T-cell (primary cell): ENCODE measurements around the gene GCN1. TPM values are rescaled to one million over a fixed set of nuclear protein-coding genes. Genes with fewer than 3 reads are reported as not detected.

Source experiments
- ATAC-seq, 4 experiments: fragments of 200-7000 bp in 3 of 4; fragments of 150-1000 bp in 1 of 4; cut with Tn5 transposase; replicated peaks in 1 of 4; 1 replicate in 3 of 4; 2 replicates in 1 of 4; pipeline ENCODE4 v1.10.0; 2021; ENCODE audit warnings: moderate library complexity in 3 of 4, mild to moderate bottlenecking in 2 of 4, moderate number of reproducible peaks in 1 of 4
- CTCF ChIA-PET, 2 donors: fragments of 300-600 bp; sonication (Branson Sonifier 250); formaldehyde crosslinking; loops; one replicate each; lab custom pipeline; 2022; ENCODE audit warnings: antibody characterized with exemption in 2 of 2; lab: Charles Lee
- POLR2A ChIA-PET, 2 donors: fragments of 300-600 bp; sonication (Branson Sonifier 250); formaldehyde crosslinking; loops; one replicate each; lab custom pipeline; 2022; ENCODE audit warnings: antibody characterized with exemption in 2 of 2; lab: Charles Lee
- DNase-seq, 35 experiments: peaks; one replicate each; pipeline versions ENCODE4 v3.0.0 to v3.0.0-alpha.2; 2013 to 2023
- H3K27ac ChIP-seq: one replicate; pipeline ENCODE4 v1.5.1; 2013; ENCODE audit warnings: low read length
- H3K27me3 ChIP-seq, 2 experiments: replicated peaks in 1 of 2; 1 replicate in 1 of 2; 2 replicates in 1 of 2; pipeline versions ENCODE4 v1.6.1 to v1.7.0; 2013; ENCODE audit warnings: low read length in 1 of 2, mixed read lengths in 1 of 2; ENCODE audit not compliant: control insufficient read depth in 2 of 2, insufficient read depth in 2 of 2; ENCODE audit errors: extremely low read depth in 1 of 2
- H3K36me3 ChIP-seq, 2 donors: 1 replicate in 1 of 2; 2 replicates in 1 of 2; pipeline versions ENCODE4 v1.6.1 to v1.7.0; 2013; ENCODE audit warnings: low read length in 1 of 2; ENCODE audit not compliant: control insufficient read depth in 2 of 2, insufficient read depth in 1 of 2; ENCODE audit errors: extremely low read depth in 1 of 2
- H3K4me1 ChIP-seq, 2 experiments: 1 replicate in 1 of 2; 2 replicates in 1 of 2; pipeline versions ENCODE4 v1.6.1 to v1.7.0; 2013; ENCODE audit warnings: low read length in 2 of 2, mixed read lengths in 1 of 2; ENCODE audit not compliant: insufficient read depth in 2 of 2, control insufficient read depth in 1 of 2; ENCODE audit errors: extremely low read depth in 1 of 2
- H3K4me3 ChIP-seq, 2 donors: 1 replicate in 1 of 2; 2 replicates in 1 of 2; pipeline versions ENCODE4 v1.5.1 to v1.7.0; 2013; ENCODE audit warnings: mild to moderate bottlenecking in 2 of 2, low read length in 1 of 2, moderate library complexity in 1 of 2; ENCODE audit not compliant: control insufficient read depth in 1 of 2; ENCODE audit errors: extremely low read depth in 1 of 2
- H3K9me3 ChIP-seq: 2 replicates; pipeline ENCODE4 v1.7.0; 2013
- H3K27ac Mint-ChIP-seq, 2 donors: one replicate each; pipeline ENCODE4 v1.8.0; 2020 to 2021; ENCODE audit warnings: mild to moderate bottlenecking in 2 of 2, mixed read lengths in 2 of 2
- H3K27me3 Mint-ChIP-seq, 2 donors: one replicate each; pipeline ENCODE4 v1.8.0; 2021 to 2022; ENCODE audit warnings: mixed read lengths in 2 of 2
- H3K36me3 Mint-ChIP-seq: one replicate; pipeline ENCODE4 v1.8.0; 2021; ENCODE audit warnings: mixed read lengths
- H3K4me1 Mint-ChIP-seq, 3 donors: one replicate each; pipeline ENCODE4 v1.8.0; 2020 to 2022; ENCODE audit warnings: mixed read lengths in 3 of 3, mild to moderate bottlenecking in 1 of 3
- H3K4me3 Mint-ChIP-seq, 3 donors: one replicate each; pipeline ENCODE4 v1.8.0; 2020 to 2022; ENCODE audit warnings: mild to moderate bottlenecking in 3 of 3, mixed read lengths in 3 of 3, moderate library complexity in 3 of 3
- H3K9me3 Mint-ChIP-seq, 3 donors: one replicate each; pipeline ENCODE4 v1.8.0; 2020 to 2022; ENCODE audit warnings: mixed read lengths in 3 of 3
- WGBS: methylation state at CpG from one replicate; pipeline ENCODE4 v1.1.5; 2013; ENCODE audit warnings: missing lambda C conversion rate; ENCODE audit not compliant: insufficient coverage; 5-methylcytosine and 5-hydroxymethylcytosine counted together
- total RNA-seq, 35 experiments: library from RNA in 6 of 35; stranded (reverse) in 6 of 35; fragments of 120-200 nt in 1 of 35; gene quantifications; one replicate each; pipeline versions ENCODE4 v1.2.1 to v1.2.4 and lab custom pipeline; 2013 to 2026

The GCN1 gene
- total RNA-seq, 5 donors from 2014 or later (not counting 1 experiment from before 2014, with no cell fraction given), result 139 to 171 (median 161) TPM

GRCh38 chr12:120229487-120230325 lies 35.2 kb upstream of the GCN1 start:
- Mint-ChIP-seq H3K27me3 (no peaks in the 10 kb centered on the region), H3K4me3 (peak overlapping the region in 1 of 3 donors; percentile 73), H3K4me1 (peaks cover 91 to 95% (median 95%) of the 10 kb centered on the region in 3 donors), H3K36me3 (no peaks in the 10 kb centered on the region), H3K27ac (peak overlapping the region; percentile 88 to 90), H3K9me3 (no peaks in the 10 kb centered on the region)
- H3K27ac ChIP-seq, result peak overlapping the region; percentile 71
- H3K36me3 ChIP-seq, result peaks cover 3 to 25% of the 10 kb centered on the region in 2 donors
- H3K4me3 ChIP-seq, result peak overlapping the region in 1 of 2 donors; percentile 5
- H3K9me3 ChIP-seq, result no peaks in the 10 kb centered on the region
- no peak for ATAC-seq
- 89% methylated on average over 9 of the region's 12 CpGs for WGBS
- ChIA-PET CTCF (interaction anchor here (0.7 to 4.2 kb wide), 10 partner anchors 19 to 1659 kb away, joined by 3 to 43 read pairs (median 8); partner anchors contain the start of genes PXN (in 1 of the 2), RNU4-2 (in 1 of the 2), RPLP0 (in 1 of the 2) and SIRT4 (in 1 of the 2)), POLR2A (interaction anchor here (0.5 to 2.9 kb wide), 9 partner anchors 11 to 436 kb away, joined by 3 to 15 read pairs (median 5); partner anchors contain the start of gene RNU4-2 (in 1 of the 2))
- H3K4me1 ChIP-seq, result peaks cover 36 to 93% of the 10 kb centered on the region in 2 experiments
- no peak for DNase-seq
- H3K27me3 ChIP-seq, result no peaks in the 10 kb centered on the region

- peak overlapping the region in 1 of 3 donors; percentile 73 for H3K4me3 Mint-ChIP-seq
- Histone ChIP-seq H3K9me3 (no peaks in the 10 kb centered on the region), H3K27me3 (no peaks in the 10 kb centered on the region), H3K4me1 (peaks cover 36 to 93% of the 10 kb centered on the region in 2 experiments), H3K27ac (peak overlapping the region; percentile 71), H3K36me3 (peaks cover 3 to 31% of the 10 kb centered on the region in 2 donors), H3K4me3 (peak overlapping the region in 1 of 2 donors; percentile 42)
- WGBS, result 60% methylated on average over 1 of the region's 7 CpGs
- POLR2A ChIA-PET, result interaction anchor here (0.5 to 2.4 kb wide), 6 partner anchors 11 to 97 kb away, joined by 3 to 15 read pairs (median 5); no protein-coding TSS in a partner anchor
- ATAC-seq (no peak), DNase-seq (no peak)
- no peaks in the 10 kb centered on the region for H3K27me3 Mint-ChIP-seq
- H3K36me3 Mint-ChIP-seq, result no peaks in the 10 kb centered on the region
- H3K9me3 Mint-ChIP-seq, result no peaks in the 10 kb centered on the region
- peak overlapping the region; percentile 44 to 90 for H3K27ac Mint-ChIP-seq
- H3K4me1 Mint-ChIP-seq, result peaks cover 85 to 92% (median 92%) of the 10 kb centered on the region in 3 donors
- CTCF ChIA-PET, result interaction anchor here (0.7 to 4.2 kb wide), 24 partner anchors 9 to 1659 kb away, joined by 3 to 162 read pairs (median 7); partner anchors contain the start of genes PXN (in 2 of the 2), RNU4-1 (in 1 of the 2), RNU4-2 (in 1 of the 2) and RPLP0 (in 1 of the 2)
Measured at GRCh38 chr12:120229071-120229486, 34.6 kb upstream of the GCN1 start.

GRCh38 chr12:120228291-120229070 lies 34.0 kb upstream of the GCN1 start:
- CTCF ChIA-PET, result interaction anchor here (0.5 to 3.9 kb wide), 30 partner anchors 10 to 952 kb away, joined by 3 to 162 read pairs (median 5); partner anchors contain the start of genes PXN (in 2 of the 2), RNU4-2 (in 2 of the 2), RNU4-1 (in 1 of the 2) and RPLP0 (in 1 of the 2)
- Histone ChIP-seq H3K27ac (peak overlapping the region; percentile 71), H3K9me3 (no peaks in the 10 kb centered on the region), H3K4me3 (peak overlapping the region; percentile 20 to 42), H3K27me3 (no peaks in the 10 kb centered on the region), H3K36me3 (peaks cover 6 to 37% of the 10 kb centered on the region in 2 donors), H3K4me1 (peaks cover 36 to 91% of the 10 kb centered on the region in 2 experiments)
- DNase-seq (peak; percentile 71 to 93 (median 86)), ATAC-seq (peak; percentile 71 to 85 (median 76))
- 25% methylated on average over 18 of the region's 23 CpGs for WGBS
- Mint-ChIP-seq H3K4me3 (peak overlapping the region; percentile 4 to 73 (median 35)), H3K9me3 (no peaks in the 10 kb centered on the region), H3K4me1 (peaks cover 79 to 86% (median 86%) of the 10 kb centered on the region in 3 donors), H3K27me3 (no peaks in the 10 kb centered on the region), H3K36me3 (peaks cover 3% of the 10 kb centered on the region), H3K27ac (peak overlapping the region; percentile 82 to 90)
- POLR2A ChIA-PET, result interaction anchor here (0.7 to 2.4 kb wide), 11 partner anchors 10 to 63 kb away, joined by 3 to 15 read pairs (median 5); partner anchors contain the start of genes RPLP0 (in 2 of the 2) and PXN (in 1 of the 2)

- Histone ChIP-seq H3K9me3 (no peaks in the 10 kb centered on the region), H3K27ac (peak overlapping the region; percentile 16), H3K27me3 (no peaks in the 10 kb centered on the region), H3K36me3 (peaks cover 7 to 41% of the 10 kb centered on the region in 2 donors), H3K4me3 (no peak overlapping the region), H3K4me1 (peaks cover 36 to 85% of the 10 kb centered on the region in 2 experiments)
- CTCF ChIA-PET, result interaction anchor here (0.5 to 3.9 kb wide), 29 partner anchors 10 to 952 kb away, joined by 3 to 162 read pairs (median 5); partner anchors contain the start of genes PXN (in 2 of the 2), RNU4-2 (in 2 of the 2), RNU4-1 (in 1 of the 2) and RPLP0 (in 1 of the 2)
- POLR2A ChIA-PET, result interaction anchor here (0.7 to 2.4 kb wide), 10 partner anchors 24 to 63 kb away, joined by 3 to 15 read pairs (median 5); partner anchors contain the start of genes RPLP0 (in 2 of the 2) and PXN (in 1 of the 2)
- peak overlapping the region; percentile 41 to 66 for H3K27ac Mint-ChIP-seq
- 100% methylated on average over 3 of the region's 3 CpGs for WGBS
- DNase-seq, result no peak
- no peaks in the 10 kb centered on the region for H3K9me3 Mint-ChIP-seq
- H3K4me1 Mint-ChIP-seq, result peaks cover 76 to 82% (median 81%) of the 10 kb centered on the region in 3 donors
- H3K4me3 Mint-ChIP-seq, result peak overlapping the region in 2 of 3 donors; percentile 17 to 73
- H3K36me3 Mint-ChIP-seq, result peaks cover 7% of the 10 kb centered on the region
- peak in 1 of 4 experiments; percentile 3 for ATAC-seq
- no peaks in the 10 kb centered on the region for H3K27me3 Mint-ChIP-seq
Measured at GRCh38 chr12:120228041-120228290, 33.5 kb upstream of the GCN1 start.

- H3K4me1 ChIP-seq, result peaks cover 36 to 80% of the 10 kb centered on the region in 2 experiments
- no peak for ATAC-seq
- peaks cover 11 to 46% of the 10 kb centered on the region in 2 donors for H3K36me3 ChIP-seq
- Mint-ChIP-seq H3K4me3 (peak overlapping the region in 2 of 3 donors; percentile 17 to 73), H3K4me1 (peaks cover 74 to 76% (median 75%) of the 10 kb centered on the region in 3 donors), H3K9me3 (no peaks in the 10 kb centered on the region), H3K36me3 (peaks cover 12% of the 10 kb centered on the region), H3K27ac (peak overlapping the region; percentile 41 to 66), H3K27me3 (no peaks in the 10 kb centered on the region)
- 94% methylated on average over 3 of the region's 8 CpGs for WGBS
- ChIA-PET POLR2A (interaction anchor here (0.6 to 2.4 kb wide), 14 partner anchors 24 to 1325 kb away, joined by 3 to 15 read pairs (median 5); partner anchors contain the start of genes RPLP0 (in 2 of the 2), PXN (in 1 of the 2), RNU4-1 (in 1 of the 2) and RNU4-2 (in 1 of the 2)), CTCF (interaction anchor here (0.5 to 3.9 kb wide), 34 partner anchors 9 to 953 kb away, joined by 3 to 162 read pairs (median 5); partner anchors contain the start of genes PXN (in 2 of the 2), RNU4-2 (in 2 of the 2), RNU4-1 (in 1 of the 2) and RPLP0 (in 1 of the 2))
- H3K4me3 ChIP-seq, result no peak overlapping the region
- no peak for DNase-seq
- H3K27ac ChIP-seq, result no peak overlapping the region
- H3K9me3 ChIP-seq, result no peaks in the 10 kb centered on the region
- H3K27me3 ChIP-seq, result no peaks in the 10 kb centered on the region
Measured at GRCh38 chr12:120227233-120228040, 32.9 kb upstream of the GCN1 start.
